Embryonic facial prominence (tissue), 1 donor: ENCODE data around the gene IGFBP5.
A peak's percentile ranks its signal among the peaks of the same experiment; 100 is the strongest.

ENCODE experiments used
- DNase-seq: peaks from one replicate; pipeline ENCODE4 v3.0.0-alpha.2; 2016; ENCODE audit errors: extremely low spot score

Gene IGFBP5

GRCh38 chr2:216688731-216689340, 6.5 kb downstream of the IGFBP5 start:
- no peak for DNase-seq

DNA sequence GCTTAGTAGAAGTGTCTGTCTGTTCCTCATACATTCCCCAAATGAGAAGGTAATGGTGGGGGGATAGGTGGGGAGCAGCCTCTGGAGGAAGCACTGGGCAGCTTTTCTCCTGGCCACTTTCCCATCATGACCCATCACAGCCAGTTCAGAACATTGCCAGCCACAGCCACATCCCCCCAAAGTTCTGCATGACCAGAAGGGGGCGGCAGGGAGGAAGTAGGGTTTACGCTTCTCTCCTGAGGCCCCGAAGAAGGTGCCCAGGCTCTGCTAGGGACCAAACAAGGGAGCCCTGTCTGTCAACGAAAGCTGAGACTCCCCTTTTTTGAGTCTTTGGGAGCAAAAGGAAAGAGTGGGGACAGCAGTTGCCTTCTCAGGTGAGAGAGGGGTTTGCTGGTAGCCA, 7.7 kb downstream of the IGFBP5 start:
- DNase-seq: no peak

DNA sequence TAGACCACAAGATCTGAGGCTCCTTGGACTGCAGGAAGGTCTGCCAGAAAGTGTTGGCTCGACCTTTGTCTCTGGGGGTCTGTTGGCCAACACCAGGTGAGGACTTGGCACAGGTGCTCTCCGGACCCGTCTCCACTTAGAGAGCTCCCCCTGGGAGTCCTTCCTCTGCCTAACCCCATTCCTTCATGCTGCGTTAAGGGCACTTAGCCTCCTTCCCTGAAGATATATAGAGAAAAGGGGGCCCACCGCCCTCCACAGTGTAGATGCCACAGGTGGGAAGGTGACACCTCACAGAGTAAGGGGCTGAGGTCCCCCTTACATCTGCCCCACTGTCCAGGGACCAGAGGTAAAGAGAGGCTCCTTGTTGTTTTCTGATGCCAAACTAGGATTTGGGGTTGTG, 8.2 kb downstream of the IGFBP5 start:
- no peak for DNase-seq

DNA sequence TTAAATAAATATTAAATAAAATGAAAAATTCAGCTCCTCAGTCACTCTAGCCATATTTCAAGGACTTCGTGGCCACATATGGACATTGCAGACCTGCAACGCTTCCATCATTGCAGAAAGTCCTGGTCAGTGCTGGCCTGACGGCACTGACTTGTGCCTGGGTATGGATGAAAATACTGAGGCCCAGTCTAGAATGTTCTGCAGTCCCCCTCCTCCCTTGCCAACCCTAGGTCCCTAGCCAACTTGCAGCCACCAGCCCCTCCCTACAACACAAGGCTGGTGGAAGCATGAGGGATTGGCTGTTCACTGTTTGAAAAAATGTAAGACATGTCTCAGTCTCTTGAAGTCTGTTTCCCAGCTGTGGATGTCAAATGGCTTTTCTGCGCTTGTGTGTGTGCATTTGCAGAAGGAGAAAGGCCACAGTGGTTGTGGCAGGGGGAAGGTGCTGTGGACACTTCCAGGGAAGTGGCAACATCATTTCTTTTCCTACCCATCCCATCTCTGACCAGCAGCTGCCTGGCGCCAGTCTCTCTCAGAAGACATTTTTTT, 9.9 kb downstream of the IGFBP5 start:
- DNase-seq: no peak

DNA sequence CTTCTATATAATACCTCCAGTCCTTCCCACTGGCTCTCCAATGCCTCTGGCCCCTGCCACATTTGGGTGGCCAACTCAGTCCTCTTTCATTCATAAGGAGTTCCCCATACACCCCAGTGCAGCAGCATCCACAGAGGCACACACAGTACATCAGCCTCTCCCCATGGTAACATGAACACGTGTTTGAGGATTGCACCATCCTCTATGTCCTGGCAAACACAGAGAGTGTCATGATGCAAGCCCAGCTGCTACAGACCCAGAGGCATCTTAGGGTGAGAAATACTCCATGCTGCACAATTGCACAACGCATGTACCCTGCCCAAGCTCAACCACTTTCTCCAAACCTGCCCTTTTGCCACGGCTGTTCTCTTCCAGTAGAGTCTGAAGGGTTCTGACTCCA, 11.5 kb downstream of the IGFBP5 start:
- no peak for DNase-seq

DNA sequence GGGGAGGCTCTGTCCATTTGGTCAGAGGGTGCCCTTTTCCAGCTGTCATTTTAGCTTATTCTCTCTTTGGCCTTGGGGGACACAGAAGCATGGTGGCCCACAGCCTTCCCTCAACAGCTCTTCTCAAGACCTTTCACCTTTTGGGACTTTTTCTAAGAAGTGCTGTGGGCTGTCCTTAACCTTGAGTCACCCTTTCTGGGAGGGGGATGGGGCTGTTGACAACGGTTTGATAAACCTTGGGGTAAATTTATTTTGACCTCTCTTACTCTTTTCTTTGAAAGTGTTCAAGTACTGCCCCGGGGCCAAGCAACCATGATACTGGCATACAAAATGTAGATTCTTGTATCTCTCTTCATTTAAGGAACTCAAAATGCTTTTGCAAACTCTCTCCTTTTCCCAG, 13.7 kb downstream of the IGFBP5 start:
- no peak for DNase-seq

DNA sequence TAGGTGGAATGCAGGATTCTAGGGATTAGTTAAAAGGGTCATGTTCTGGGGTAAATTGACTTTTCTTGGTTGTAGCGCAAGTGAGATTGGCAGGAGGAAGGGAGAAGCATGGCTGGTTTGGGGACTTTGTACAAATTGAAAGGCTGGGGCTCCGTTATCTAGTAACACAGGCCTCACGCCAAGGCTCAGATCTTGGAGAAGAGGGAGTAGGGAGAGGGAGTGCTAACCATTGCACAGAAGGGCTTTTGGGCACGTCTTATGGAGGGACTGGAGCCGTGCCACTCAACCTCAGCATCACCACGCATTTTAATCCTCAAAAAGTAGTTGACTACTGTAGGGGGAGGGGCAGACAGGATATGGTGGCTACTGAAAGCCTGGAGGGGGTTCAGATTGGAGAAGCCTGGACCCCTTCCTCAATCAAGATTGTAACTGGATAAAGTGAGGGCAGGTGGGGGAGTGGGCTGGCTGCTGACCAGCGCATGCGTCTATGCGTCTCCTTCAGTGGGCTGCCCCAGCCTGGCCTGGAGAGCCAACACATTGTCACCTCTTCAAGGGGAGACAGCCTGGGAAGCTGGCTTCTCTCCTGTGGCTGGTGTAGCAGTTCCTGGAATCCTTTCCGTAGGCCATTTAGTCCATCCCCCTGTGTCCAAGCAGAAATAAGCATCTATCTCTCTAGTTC, 14.3 kb downstream of the IGFBP5 start:
- no peak for DNase-seq

DNA sequence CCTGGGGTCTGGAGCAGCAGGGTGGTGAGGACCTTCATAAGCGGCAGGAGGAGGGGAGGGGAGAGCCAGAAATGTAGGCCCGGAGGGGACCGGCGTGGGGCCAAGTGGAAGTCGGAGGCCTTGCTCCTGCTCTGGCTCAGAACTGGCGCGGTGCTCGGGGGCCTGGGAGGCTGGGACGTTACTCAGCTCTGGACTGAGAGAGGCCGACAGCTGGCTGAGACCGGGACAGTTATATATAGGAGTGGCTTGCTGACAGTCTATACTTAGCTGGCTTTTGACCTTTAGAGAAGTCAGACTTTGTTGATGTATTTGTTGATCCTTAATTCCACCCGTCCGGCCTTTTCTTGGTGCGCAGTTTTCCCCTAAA, 15.7 kb downstream of the IGFBP5 start:
- no peak for DNase-seq

DNA sequence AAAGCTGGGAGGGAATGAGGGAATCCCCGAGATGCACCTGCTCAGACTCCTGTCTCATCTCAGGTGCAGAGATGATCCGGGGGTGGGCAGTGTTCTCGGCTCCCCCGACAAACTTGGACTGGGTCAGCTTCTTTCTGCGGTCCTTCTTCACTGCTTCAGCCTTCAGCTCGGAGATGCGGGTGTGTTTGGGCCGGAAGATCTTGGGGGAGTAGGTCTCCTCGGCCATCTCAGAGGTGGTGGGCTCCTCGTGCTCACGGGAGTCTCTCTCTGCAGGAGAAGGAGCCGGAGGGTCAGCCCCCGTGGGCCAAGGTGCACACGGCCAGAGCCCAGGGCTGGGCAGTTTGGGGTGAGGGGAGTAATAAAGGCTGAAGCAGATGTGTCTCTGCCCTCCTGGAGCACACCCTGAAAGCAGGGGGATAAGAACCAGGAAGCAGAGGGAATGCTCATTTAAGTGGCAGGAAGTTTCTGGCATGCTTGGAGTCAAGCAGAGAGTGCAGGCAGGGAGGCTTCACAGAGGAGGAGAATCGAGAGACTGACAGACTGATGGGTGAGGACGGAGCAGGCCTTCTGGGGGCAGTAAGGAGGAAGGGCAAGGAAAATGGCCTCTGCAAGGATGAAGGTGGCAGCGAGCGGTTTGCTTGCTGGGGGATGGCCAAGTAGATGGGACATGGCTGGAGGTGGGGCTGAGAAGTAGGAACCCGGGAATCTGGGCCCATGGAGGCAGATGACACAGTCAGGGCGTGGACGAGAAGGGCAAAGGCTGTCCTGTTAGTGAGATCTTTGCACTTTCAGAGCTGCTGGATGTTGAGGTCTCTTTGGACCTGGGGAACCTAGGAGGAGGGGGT, 16.3 kb downstream of the IGFBP5 start:
- no peak for DNase-seq

- DNase-seq: no peak
Measured at GRCh38 chr2:216678098-216678465, 17.3 kb downstream of the IGFBP5 start.

DNA sequence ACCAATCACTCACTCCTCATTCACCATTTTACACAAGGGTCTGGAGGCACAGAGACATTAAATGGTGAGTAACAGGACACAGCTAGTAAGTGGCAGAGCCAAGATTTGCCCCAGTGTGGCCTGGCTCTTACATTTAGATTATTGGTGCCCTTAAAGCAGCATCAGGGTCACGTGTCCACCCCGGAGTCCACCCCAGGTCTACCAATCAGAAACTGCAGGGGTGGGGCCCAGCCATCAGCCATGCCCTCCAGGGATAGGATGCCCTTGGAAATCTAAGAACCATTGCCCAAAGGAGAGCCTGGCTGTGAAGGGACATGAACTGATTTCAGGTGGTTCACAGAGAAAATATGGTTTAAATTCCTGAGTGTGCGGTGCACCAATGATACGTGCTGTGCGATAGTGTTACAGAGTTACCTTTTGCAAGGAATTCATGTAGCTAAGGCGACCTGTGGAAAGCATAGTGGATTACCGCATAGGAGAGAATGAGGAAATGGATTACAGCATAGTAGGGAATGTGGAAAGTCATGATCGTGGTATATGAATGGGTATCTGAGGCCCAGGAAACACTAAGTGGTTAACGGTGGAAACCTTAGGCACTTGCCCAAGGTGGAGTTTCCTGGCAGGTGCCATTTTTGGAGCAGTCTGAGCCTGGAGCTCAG, 17.8 kb downstream of the IGFBP5 start:
- no peak for DNase-seq

DNA sequence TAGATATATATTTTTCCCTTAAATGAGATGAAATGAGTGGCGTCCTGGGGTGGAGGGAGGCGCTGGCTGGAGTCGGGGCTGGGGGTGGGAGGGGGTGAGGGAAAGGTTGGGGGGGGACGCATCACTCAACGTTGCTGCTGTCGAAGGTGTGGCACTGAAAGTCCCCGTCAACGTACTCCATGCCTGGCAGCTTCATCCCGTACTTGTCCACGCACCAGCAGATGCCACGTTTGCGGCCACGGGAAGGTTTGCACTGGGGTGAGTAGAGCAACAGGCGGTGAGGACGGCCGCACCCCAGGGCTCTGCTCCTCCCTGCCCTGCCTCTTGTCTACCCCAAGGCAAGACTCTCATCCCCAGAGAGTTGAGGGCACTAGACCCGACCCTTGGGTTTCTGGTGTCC, 18.7 kb downstream of the IGFBP5 start:
- DNase-seq: no peak

DNA sequence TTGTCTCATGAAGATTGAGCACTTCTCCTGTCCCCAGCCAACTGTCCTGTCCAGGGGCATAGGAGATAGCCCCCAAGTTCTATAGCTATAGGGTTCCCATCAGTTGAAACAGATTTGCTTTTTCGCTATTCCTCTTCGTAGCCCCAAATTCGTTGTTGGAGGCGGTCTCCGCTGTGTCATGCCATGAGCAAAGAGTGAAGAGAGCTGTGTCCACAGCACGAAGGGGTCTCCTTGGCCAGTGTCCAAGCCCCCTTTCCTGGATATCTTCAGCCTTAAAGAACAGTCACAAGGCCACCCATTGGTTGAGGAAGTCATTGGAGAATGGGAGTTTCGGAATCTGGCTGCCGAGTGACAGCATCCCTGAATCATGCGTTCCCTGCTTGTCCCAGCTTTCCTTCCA, 21.0 kb downstream of the IGFBP5 start:
- DNase-seq: no peak

DNA sequence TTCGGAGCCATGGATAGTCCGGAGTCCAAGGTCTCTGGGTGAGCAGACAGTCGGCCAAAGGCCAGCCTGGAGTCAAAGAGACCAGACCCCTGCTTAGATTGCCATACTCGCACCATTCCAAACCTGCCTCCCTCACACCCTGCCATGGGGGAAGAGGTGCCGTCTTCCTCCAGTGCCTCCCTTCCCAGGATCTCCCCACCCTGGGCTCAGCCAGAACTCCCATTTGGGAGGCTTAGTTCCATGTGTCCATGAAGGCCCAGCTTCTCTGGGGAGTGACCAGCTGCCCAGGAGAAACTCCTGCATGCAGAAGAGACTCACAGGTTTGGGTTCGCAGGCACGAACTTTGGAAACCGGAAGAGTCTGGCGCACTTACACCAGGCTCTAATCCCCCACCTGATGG, 21.7 kb downstream of the IGFBP5 start:
- no peak for DNase-seq

DNA sequence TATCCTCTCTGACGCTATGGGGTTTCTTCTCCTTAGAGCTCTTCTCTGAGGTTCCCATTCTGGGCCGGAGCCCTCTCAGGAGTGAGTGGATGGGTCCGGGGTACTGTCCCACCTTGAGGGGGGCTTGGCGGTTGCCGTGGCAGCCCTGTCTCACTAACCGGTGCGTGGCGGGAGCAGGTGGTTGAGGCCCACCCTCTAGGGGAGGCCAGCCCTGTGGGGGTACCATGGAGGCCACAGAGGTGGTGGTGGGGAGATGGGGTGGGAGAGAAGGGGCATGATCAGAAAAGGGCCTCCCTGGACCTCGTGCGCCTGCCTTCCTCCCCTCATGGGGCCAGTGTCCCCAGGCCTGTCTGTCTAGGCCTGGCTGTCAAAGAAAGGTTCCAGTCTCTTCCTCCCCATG, 22.3 kb downstream of the IGFBP5 start:
- no peak for DNase-seq

GRCh38 chr2:216672466-216672865, 22.9 kb downstream of the IGFBP5 start:
- no peak for DNase-seq

DNA sequence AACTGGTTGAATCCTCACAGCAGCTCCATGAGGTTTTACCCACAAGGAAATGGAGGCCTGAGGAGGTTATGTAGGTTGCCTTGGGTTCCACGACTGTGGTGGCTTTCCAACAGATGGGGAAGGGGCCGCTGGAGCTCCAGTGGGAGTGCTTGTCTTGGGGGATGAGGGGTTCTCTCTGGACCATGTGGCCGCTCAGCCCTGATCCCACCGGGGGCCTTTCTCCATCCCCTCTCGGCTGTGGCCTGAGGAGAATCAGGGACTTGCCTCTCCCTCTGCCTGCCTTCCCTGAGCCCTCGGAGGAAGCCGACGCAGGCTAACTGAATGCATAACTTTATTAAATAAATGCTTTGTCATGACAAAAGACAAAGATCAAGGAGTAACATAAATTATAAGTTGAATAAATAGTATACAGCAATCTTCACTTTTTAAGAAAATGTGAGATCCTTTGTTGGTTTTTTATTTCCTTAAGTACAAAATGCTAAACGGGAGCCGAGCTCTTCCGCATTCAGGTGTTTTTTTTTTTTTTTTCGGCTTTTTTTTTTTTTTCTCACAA, 23.5 kb downstream of the IGFBP5 start:
- no peak for DNase-seq

DNA sequence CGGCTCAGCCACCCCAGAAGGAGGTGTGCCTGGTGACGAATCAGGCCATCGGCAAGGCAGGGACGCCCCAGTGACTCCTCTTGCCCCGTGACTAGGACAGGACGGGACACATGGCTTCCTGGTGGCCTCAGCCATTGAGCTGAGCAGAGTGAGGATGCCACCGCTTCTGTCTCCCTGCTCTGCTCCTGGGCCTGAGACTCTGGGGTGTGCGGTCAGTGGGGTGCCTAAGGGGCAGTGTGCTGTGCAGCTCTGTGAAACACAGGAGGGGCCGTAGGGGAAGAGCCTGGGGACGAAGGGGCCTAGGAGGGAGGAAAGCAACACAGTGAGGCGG, 24.3 kb downstream of the IGFBP5 start:
- DNase-seq: no peak

GRCh38 chr2:216670266-216671080, 24.9 kb downstream of the IGFBP5 start:
- DNase-seq: no peak

GRCh38 chr2:216666461-216667233, 28.7 kb downstream of the IGFBP5 start:
- peak; percentile 60 for DNase-seq
